Endothelial cell of umbilical vein (primary cell): ENCODE measurements around the gene EPHB6.

Experiments used
- CTCF ChIP-seq, 2 donors: IDR thresholded peaks; 1 replicate in 1 of 2; 2 replicates in 1 of 2; pipeline ENCODE4 v1.5.1; 2011; ENCODE audit warnings: low read length in 2 of 2, mild to moderate bottlenecking in 2 of 2, moderate library complexity in 2 of 2, control low read depth in 1 of 2, inconsistent platforms in 1 of 2, low read depth in 1 of 2; ENCODE audit not compliant: insufficient read depth in 1 of 2; ENCODE audit errors: extremely low read depth in 1 of 2
- POLR2A ChIP-seq: IDR thresholded peaks from 2 replicates; pipeline ENCODE4 v1.6.1; 2012; ENCODE audit warnings: low read depth, mild to moderate bottlenecking, control low read depth, low read length

GRCh38 chr7:142883145-142883544 is 28.3 kb downstream of the EPHB6 start:
- TF ChIP-seq POLR2A (no peak), CTCF (IDR thresholded peaks at IDR 0.05; ENCODE audit: extremely low read depth in 1 of 2, insufficient read depth in 1 of 2, low read depth in 1 of 2, low read length in 2 of 2) (no peak)
